GM10248 (cell line): ENCODE measurements around the gene TMED9.

ENCODE experiments used
- CTCF ChIA-PET: fragments of 300-600 bp; sonication (Branson Sonifier 250); formaldehyde crosslinking; extraction: SDS; loops from one replicate; lab custom pipeline; 2021; ENCODE audit warnings: antibody characterized with exemption; lab: Yijun Ruan, JAX
- POLR2A ChIA-PET: fragments of 350-650 bp; sonication (Branson Sonifier 250); formaldehyde crosslinking; extraction: SDS; loops from one replicate; lab custom pipeline; 2020; ENCODE audit warnings: antibody characterized with exemption; lab: Yijun Ruan, JAX
- DNase-seq: peaks from one replicate; pipeline ENCODE4 v3.0.0; 2012; ENCODE audit errors: extremely low spot score
- CTCF ChIP-seq: IDR thresholded peaks from 2 replicates; pipeline ENCODE4 v1.5.1; 2012; ENCODE audit warnings: mild to moderate bottlenecking, low read depth; ENCODE audit errors: extremely low read depth, missing control alignments, control extremely low read depth

TMED9 gene

GRCh38 chr5:177593511-177593910, 1.5 kb downstream of the TMED9 start:
- TF ChIP-seq CTCF: no peak
- no peak for DNase-seq
- POLR2A ChIA-PET: no interaction called here
- CTCF ChIA-PET: interaction anchor here (1.0 to 2.5 kb wide), 3 partner anchors 14 to 37 kb away, joined by 3 to 11 read pairs (median 5); no protein-coding TSS in a partner anchor

GRCh38 chr5:177594071-177594470, 2.1 kb downstream of the TMED9 start:
- DNase-seq: no peak
- no peak for TF ChIP-seq CTCF
- POLR2A ChIA-PET: no interaction called here
- CTCF ChIA-PET: interaction anchor here (1.0 to 2.5 kb wide), 2 partner anchors 14 to 37 kb away, joined by 3 to 11 read pairs; no protein-coding TSS in a partner anchor

GRCh38 chr5:177595026-177595585, 3.1 kb downstream of the TMED9 start:
- no peak for DNase-seq
- ChIA-PET POLR2A (no interaction called here), CTCF (interaction anchor here (1.5 kb wide), 1 partner anchor 12 kb away, joined by 7 read pairs; no protein-coding TSS in a partner anchor)
- TF ChIP-seq CTCF: no peak

- no peak for TF ChIP-seq CTCF
- POLR2A ChIA-PET: interaction anchor here (1.0 kb wide), 1 partner anchor 12 kb away, joined by 3 read pairs; no protein-coding TSS in a partner anchor
- CTCF ChIA-PET: interaction anchor here (1.5 kb wide), 1 partner anchor 11 kb away, joined by 7 read pairs; no protein-coding TSS in a partner anchor
Observed at GRCh38 chr5:177595991-177596774, 4.2 kb downstream of the TMED9 start.

GRCh38 chr5:177596775-177597238, 4.8 kb downstream of the TMED9 start:
- POLR2A ChIA-PET: interaction anchor here (0.7 to 1.0 kb wide), 2 partner anchors 12 to 285 kb away, joined by 3 to 4 read pairs; no protein-coding TSS in a partner anchor
- DNase-seq: no peak
- TF ChIP-seq CTCF: no peak
- CTCF ChIA-PET: interaction anchor here (1.5 to 3.8 kb wide), 2 partner anchors 10 to 11 kb away, joined by 7 to 13 read pairs; no protein-coding TSS in a partner anchor

More at GRCh38 chr5:177595991-177596774, 4.2 kb downstream of the TMED9 start:
- DNase-seq: no peak

- ChIA-PET CTCF (interaction anchor here (1.4 to 3.8 kb wide), 2 partner anchors 9 to 90 kb away, joined by 4 to 13 read pairs; no protein-coding TSS in a partner anchor), POLR2A (no interaction called here)
- peak; percentile 5 for DNase-seq
- TF ChIP-seq CTCF: no peak
Observed at GRCh38 chr5:177598477-177598876, 6.5 kb downstream of the TMED9 start.
